Tibial nerve (tissue), 3 donors: ENCODE measurements around the gene REG1A.

Experiments
- POLR2A ChIP-seq, 2 donors: fragments of 450-650 bp; IDR thresholded peaks; one replicate each; pipeline ENCODE4 v1.6.1; 2017; ENCODE audit warnings: antibody characterized with exemption in 2 of 2, mild to moderate bottlenecking in 2 of 2, moderate library complexity in 2 of 2
- TF ChIP-seq, protein P1 (sequence below), 5 experiments: fragments of 200-600 bp in 3 of 5; fragments of 450-650 bp in 2 of 5; sonication (generic) in 3 of 5; IDR thresholded peaks; one replicate each; pipeline ENCODE4 v1.5.1; 2016 to 2019; ENCODE audit warnings: antibody characterized with exemption in 5 of 5, mild to moderate bottlenecking in 3 of 5, moderate library complexity in 2 of 5

- TF ChIP-seq, protein P1, sequence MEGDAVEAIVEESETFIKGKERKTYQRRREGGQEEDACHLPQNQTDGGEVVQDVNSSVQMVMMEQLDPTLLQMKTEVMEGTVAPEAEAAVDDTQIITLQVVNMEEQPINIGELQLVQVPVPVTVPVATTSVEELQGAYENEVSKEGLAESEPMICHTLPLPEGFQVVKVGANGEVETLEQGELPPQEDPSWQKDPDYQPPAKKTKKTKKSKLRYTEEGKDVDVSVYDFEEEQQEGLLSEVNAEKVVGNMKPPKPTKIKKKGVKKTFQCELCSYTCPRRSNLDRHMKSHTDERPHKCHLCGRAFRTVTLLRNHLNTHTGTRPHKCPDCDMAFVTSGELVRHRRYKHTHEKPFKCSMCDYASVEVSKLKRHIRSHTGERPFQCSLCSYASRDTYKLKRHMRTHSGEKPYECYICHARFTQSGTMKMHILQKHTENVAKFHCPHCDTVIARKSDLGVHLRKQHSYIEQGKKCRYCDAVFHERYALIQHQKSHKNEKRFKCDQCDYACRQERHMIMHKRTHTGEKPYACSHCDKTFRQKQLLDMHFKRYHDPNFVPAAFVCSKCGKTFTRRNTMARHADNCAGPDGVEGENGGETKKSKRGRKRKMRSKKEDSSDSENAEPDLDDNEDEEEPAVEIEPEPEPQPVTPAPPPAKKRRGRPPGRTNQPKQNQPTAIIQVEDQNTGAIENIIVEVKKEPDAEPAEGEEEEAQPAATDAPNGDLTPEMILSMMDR (IDR thresholded peaks at IDR 0.05) = no peak
- no peak for TF ChIP-seq POLR2A (IDR thresholded peaks at IDR 0.05)
Measured at GRCh38 chr2:79159653-79160052, 39.4 kb downstream of the REG1A start, which contains the start of gene REG3A.
